Measurements from ENCODE around the gene TIMM44.
"Not testable (repeated sequence)": the region's sequence is repeated elsewhere in the genome, so short reads cannot be mapped to it uniquely, and the experiment has no call there.

TIMM44 gene

GRCh38 chr19:7976461-7976860, 33.0 kb upstream of the TIMM44 start:
- DNase-seq = no peak

- peak; percentile 22 for DNase-seq
Measured at GRCh38 chr19:7975037-7975436, 31.6 kb upstream of the TIMM44 start.

- no peak for DNase-seq
Measured at GRCh38 chr19:7973883-7974282, 30.4 kb upstream of the TIMM44 start.

GRCh38 chr19:7971553-7972520, 28.4 kb upstream of the TIMM44 start:
- DNase-seq = no peak

- DNase-seq = no peak
Measured at GRCh38 chr19:7970716-7971448, 27.4 kb upstream of the TIMM44 start.

GRCh38 chr19:7969555-7969939, 26.1 kb upstream of the TIMM44 start:
- DNase-seq = no peak

- DNase-seq = no peak
Measured at GRCh38 chr19:7968796-7969554, 25.5 kb upstream of the TIMM44 start.

- no peak for DNase-seq
Measured at GRCh38 chr19:7968008-7968795, 24.7 kb upstream of the TIMM44 start.

- DNase-seq = no peak
Measured at GRCh38 chr19:7965921-7966665, 22.6 kb upstream of the TIMM44 start.

- no peak for DNase-seq
Measured at GRCh38 chr19:7965259-7965841, 21.9 kb upstream of the TIMM44 start.

- no peak for DNase-seq
Measured at GRCh38 chr19:7963566-7963965, 20.1 kb upstream of the TIMM44 start.

- DNase-seq = no peak
Measured at GRCh38 chr19:7962644-7963268, 19.3 kb upstream of the TIMM44 start.

- no peak for DNase-seq
Measured at GRCh38 chr19:7961920-7962626, 18.6 kb upstream of the TIMM44 start.

GRCh38 chr19:7961082-7961481, 17.6 kb upstream of the TIMM44 start:
- DNase-seq = not testable (repeated sequence)

GRCh38 chr19:7959211-7959610, 15.7 kb upstream of the TIMM44 start:
- no peak for DNase-seq

- DNase-seq = no peak
Measured at GRCh38 chr19:7955696-7956095, 12.2 kb upstream of the TIMM44 start.

GRCh38 chr19:7953576-7953975, 10.1 kb upstream of the TIMM44 start:
- DNase-seq = no peak

- no peak for DNase-seq
Measured at GRCh38 chr19:7953060-7953459, 9.6 kb upstream of the TIMM44 start.

- no peak for DNase-seq
Measured at GRCh38 chr19:7947939-7948338, 4.5 kb upstream of the TIMM44 start.

GRCh38 chr19:7944177-7944761, 803 bp upstream of the TIMM44 start:
- peak; percentile 76 for DNase-seq
